G401.6 (cell line): Measurements from ENCODE around the gene NOP10.
A peak's percentile ranks its signal among the peaks of the same experiment; 100 is the strongest.
"Not testable (repeated sequence)": the region's sequence is repeated elsewhere in the genome, so short reads cannot be mapped to it uniquely, and the experiment has no call there.

Source experiments
- FAIRE-seq: peaks from 2 replicates; lab custom pipeline; 2012; peaks lifted over from hg19 to GRCh38; lab: Jason Lieb, UNC

The NOP10 gene

DNA sequence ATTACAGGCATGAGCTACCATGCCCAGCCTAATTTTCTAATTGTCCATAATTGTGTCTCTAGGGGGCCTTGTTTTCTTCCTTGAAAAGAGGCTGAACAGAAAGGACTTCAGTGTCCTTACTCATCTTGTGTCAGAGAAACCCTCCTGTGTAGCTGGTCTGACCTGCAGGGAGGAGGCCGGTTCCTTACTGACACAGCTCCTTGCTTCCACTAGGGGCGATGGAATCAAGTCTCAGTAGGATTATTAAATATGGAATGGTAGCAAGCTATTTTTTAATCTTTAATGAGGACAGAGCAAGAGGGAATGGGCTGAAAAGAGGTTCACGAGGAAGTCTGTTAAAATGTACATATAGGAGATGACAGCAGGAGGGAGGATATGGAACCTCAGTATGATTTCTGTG lies 15.4 kb upstream of the NOP10 start:
- FAIRE-seq = no peak

DNA sequence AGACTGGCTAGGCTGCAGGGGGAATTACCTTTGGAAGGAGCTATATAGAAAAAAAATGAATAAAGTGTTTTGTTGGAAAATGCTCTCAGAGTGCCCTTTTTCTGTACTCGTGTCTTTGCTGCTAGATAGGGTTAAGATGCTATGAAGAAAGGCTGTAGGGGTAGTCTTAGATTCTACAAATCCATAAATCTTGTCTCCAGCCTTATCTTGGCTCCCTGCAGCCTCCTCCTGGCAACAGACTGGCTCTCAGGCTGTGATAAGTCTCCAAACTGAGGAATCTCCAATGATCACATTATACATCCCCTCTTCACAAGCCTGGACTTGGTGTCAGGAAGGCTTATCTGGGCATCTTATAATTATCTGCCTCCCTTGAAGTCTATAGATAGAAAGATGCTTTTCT lies 14.7 kb upstream of the NOP10 start:
- no peak for FAIRE-seq

DNA sequence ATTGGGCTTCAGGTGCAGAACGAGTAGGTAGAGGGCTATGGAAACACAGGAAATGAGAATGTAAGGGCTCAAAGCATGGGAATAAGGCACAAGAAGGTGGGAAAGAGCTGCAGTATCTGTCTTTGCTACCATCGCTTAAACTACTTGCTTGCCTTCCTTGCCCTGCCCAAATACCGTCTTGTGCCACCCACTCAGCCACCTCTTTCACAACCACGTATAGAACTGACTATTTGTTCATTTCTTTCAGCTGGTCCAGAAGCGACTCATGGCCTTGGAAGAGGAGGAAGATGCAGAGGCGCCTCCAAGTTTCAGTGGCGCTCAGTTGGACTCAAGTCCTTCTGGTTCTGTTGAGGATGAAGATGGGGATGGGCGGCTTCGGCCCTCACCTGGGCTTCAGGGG lies 12.3 kb upstream of the NOP10 start:
- no peak for FAIRE-seq

DNA sequence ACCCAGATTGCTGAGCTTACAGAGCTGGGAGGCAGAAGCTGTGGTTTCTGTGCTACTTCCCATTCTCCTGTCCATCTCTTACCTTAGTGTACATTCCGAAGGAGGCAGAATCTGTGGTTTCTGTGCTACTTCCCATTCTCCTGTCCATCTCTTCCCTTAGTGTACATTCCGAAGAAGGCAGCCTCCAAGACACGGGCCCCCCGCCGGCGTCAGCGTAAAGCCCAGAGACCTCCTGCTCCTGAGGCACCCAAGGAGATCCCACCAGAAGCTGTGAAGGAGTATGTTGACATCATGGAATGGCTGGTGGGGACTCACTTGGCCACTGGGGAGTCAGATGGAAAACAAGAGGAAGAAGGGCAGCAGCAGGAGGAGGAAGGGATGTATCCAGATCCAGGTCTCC lies 11.3 kb upstream of the NOP10 start:
- FAIRE-seq = no peak

DNA sequence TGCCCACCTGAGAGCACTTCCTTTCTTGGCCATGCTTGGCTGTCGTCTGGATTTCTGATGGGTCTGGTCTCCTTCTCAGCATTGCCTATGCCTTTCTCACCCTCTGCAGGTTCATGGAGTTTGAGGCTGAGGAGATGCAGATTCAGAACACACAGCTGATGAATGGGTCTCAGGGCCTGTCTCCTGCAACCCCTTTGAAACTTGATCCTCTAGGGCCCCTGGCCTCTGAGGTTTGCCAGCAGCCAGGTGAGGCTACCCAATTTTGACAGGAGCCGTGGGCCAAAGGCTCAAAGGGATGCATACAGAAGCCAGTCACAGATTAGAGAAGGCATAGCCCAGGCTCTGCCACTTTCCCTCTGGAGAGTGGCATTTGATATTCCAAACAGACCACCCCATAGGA lies 10.7 kb upstream of the NOP10 start:
- no peak for FAIRE-seq

DNA sequence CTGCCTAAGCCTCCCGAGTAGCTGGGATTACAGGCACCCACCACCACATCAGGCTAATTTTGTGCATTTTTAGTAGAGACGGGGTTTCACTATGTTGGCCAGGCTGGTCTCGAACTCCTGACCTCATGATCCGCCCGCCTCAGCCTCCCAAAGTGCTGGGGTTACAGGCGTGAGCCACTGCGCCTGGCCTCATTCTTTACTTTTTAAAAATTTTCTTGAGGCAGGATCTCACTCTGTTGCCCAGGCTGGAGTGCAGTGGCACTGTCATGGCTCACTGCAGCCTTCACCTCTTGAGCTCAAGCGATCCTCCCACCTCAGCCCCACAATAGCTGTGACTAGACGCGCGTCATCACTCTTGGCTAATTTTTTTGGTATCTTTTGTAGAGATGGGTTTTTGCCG lies 10.1 kb upstream of the NOP10 start:
- FAIRE-seq = not testable (repeated sequence)

DNA sequence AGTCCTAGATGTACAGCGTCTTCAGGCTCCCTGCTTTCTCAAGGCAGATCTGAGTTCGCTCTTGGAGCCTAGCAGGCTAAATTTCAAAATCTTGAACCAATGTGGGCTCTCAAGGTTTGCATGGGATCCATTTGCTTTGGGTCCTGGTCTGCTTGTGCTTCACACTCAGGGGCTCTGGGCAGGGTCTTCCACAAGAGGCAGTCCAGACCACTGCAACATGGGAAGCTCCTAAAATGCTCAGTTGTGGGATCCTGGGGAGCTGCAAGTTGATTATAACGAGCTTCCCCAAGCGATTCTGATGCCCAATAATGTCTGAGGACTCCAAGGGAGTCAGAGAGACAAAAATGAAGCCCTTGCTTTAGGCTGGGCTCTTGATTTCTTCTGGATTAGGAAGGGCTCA lies 6.8 kb upstream of the NOP10 start:
- FAIRE-seq = no peak

DNA sequence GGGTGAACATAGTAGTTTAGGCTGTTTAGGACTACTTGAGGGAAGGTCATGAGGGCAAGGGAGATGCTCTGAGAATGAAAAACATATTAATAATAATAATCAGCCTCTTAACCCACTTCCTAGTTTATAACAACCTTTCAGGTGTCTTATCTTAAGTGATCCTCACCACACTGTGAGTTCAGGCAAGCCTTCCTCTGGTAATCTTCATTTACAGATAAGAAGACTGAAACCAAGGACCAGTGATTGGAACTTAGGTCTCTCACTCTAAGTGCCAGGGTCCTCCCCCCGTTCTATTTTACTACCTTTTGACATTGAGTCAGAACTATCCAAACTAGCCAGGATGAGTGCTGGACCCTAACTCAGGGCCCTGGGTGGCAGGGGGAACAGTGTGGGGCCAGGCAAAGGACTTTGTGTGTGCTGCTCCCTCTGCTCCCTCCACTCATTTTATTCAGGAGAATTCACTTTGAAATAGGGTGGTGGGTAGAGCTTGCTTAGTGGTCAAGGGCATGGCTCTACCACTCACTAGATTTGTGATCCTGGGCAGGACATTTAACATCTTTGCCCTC lies 5.9 kb upstream of the NOP10 start:
- no peak for FAIRE-seq

DNA sequence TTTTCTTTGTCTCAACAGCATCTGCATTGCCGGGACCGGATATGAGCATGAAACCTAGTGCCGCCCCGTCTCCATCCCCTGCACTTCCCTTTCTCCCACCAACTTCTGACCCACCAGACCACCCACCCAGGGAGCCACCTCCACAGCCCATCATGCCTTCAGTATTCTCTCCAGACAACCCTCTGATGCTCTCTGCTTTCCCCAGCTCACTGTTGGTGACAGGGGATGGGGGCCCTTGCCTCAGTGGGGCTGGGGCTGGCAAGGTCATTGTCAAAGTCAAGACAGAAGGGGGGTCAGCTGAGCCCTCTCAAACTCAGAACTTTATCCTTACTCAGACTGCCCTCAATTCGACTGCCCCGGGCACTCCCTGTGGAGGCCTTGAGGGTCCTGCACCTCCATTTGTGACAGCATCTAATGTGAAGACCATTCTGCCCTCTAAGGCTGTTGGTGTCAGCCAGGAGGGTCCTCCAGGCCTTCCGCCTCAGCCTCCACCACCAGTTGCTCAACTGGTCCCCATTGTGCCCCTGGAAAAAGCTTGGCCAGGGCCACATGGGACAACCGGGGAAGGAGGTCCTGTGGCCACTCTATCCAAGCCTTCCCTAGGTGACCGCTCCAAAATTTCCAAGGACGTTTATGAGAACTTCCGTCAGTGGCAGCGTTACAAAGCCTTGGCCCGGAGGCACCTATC lies 5.2 kb upstream of the NOP10 start:
- FAIRE-seq = no peak

DNA sequence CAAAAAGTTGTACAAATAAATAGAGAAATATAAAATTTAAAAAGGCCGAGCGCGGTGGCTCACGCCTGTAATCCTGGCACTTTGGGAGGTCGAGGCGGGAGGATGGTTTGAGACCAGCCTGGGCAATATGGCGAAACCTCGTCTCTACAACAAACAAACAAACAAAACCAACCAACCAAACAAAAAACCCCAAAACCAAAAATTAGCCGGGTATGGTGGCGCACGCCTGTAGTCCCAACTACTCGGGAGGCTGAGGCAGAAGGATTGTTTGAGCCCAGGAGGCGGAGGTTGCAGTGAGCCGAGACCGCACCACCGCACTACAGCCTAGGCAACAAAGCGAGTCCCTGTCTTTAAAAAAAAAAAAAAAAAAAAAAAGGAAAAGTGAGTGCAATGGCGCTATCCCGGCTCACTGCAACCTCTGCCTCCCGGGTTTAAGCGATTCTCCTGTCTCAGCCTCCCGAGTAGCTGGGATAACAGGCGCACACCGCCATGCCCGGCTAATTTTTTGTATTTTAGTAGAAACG lies 661 bp downstream of the NOP10 start:
- FAIRE-seq = not testable (repeated sequence)

DNA sequence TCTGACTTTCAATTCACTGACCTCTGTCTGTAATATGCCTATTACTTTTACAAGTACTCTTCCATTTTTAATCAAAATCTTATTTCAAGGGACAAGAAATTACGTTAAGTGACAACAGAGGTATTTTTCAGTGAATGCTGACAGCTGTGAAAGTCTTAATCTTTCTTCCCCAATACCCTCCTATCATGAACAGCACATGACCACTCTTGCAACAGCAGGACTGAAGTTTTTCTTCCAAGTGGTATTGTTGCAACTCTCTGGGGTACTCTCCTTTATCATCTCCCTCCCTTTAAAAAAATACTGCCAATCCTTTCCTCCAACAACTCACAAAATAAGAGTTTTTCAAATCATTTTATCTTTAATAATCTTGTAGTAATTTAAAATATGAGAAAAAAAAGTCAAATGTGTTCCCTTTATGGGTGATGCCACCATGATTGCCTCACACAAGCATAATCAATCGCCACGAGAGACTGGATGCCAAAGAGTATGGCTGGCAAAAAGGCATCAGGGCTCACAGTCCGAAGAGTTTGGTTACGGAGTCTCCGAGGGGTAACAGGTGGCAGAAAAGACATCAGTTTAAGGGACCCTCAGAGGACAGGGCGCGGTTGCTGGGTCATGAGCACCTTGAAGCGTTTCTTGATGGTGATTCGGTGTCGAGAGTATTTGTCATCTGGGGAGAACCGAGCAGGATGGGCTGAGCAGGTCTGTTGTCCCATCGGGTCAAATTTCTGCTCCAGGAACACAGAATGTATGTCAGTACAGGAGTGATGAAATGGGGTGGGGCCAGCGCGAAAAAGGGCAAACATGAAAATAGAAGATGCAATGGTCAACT lies 1.3 kb downstream of the NOP10 start:
- FAIRE-seq = no peak

DNA sequence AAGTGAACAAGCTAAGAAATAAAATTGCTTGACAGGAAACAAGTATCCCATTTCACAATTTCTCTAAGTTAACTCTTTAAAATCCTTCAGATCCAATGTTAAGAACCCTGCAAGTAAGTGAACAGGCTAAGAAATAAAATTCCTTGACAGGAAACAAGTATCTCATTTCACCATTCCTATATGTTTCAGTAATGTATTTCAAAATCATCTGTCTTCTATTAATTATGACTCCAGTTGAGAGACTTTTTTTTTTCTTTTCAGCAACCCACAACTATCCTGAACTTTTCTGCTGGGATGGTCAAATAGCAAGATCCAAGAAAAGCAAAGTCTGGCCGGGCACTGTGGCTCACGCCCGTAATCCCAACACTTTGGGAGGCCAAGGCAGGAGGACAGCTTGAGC lies 3.0 kb downstream of the NOP10 start:
- FAIRE-seq = no peak

DNA sequence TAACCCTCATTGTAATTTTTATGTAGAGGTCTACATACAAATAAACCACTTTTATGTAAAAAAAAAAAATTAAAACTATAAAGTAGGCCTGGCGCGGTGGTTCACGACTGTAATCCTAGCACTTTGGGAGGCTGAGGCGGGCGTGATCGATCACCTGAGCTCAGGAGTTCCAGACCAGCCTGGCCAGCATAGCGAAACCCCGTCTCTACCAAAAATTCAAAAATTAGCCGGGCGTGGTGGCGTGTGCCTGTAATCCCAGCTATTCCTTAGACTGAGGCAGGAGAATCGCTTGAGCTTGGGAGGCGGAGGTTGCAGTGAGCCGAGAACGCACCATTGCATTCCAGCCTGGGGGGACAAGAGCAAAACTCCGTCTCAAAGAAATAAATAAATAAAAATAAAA lies 4.6 kb downstream of the NOP10 start:
- FAIRE-seq = no peak

DNA sequence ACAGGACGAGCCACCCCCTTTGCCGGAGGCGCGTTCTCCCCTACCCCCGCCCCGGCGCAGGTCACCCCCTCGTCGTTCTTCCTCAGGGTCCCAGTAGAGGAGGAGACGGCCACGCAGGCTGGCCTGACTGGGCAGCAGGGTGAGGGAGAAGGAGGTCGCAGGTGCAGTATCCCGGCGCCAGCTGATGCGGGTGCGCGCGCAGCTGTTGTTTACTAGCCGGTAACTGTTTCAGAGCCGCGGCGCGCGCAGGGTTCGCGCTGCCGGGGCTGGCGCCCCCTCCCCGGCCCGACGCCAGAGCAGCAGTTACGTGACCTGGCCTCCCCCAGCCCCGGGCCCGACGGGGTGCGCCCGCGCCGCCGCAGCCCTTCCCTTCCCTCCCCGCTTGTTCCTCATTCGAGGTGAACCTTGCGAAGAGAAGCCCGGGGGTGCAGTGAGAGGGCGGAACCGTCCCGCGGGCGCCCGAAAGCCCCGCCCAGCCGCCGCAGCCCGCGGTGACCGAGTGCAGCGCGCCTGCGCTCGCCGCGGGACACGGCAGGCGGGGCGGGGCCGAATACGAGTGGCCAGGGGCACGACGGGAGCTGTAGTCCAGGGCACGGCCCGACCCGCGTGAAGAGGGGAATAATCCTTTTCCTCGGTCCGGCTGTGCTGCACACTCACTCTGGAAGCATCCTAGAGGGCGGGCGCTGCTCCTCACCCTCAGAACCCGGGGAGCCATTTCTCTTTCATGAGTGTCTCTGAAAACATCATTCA lies 5.2 kb downstream of the NOP10 start, which contains the start of gene SLC12A6:
Gene SLC12A6 (minus strand): TSS at position 225 of the 750 bp plus-strand sequence. CDS start 1,101 bp downstream, outside the sequence.
- peak; percentile 78 for FAIRE-seq

DNA sequence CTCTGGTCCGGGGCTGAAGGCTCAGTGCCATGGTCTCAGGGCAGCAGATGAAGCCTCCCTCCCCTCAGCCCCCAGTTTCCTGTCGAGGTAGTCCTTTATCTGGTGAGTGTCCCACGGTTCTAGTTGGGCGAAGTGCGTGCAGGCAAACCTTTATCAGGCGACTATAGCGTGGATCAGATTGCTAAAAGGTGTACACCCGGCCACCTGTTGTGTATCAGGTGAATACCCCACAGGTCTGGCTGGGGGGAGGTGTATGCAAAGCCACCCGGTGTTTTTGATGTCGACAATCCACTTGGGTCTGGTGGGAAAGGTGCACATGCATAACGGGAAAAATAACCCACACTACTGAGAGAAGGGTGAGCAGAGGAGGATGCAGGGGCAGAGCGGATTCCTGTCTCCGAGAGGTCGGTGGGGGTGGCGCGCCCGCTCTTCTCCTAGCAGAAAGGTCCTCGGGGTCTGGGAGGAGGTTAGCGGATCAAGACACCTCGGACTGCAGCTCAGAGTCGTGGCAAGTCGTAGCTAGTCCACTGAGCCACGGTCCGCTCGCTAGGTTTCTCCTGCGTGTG lies 5.9 kb downstream of the NOP10 start:
- no peak for FAIRE-seq

DNA sequence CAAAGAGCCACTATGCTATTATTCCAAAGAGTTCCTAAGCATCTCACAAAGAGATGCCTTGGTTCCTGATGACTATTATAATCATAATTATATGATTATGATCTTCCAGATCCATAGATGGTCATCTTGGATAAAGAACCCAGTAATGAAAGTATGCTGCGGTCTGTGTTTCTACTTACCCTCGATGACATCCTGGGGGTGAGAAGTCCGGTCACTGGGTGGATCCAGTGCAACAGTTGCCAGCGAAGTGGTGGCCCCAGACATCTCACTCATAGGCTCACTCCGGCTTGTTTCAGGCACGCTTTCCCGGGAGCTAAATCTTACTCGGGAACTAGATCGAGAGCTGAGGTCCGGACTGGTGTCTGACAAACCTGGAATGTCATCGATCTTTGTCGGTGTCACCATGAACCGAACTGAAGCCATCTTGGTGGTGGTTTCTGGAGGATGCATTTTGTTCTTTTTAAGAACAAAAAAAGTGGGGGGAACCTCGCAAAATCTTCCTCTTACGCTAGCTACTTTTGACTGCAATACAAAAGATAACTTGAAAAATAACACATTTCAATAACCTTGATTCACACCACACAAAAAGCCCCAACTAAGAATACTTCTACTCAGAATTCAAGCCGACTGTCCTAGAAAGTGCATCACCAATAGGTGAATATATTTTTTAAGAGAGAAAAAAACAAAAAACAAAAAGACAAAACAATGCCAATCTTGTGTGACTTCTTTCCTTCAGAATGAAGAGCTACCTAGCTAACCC lies 6.5 kb downstream of the NOP10 start:
- FAIRE-seq = no peak

DNA sequence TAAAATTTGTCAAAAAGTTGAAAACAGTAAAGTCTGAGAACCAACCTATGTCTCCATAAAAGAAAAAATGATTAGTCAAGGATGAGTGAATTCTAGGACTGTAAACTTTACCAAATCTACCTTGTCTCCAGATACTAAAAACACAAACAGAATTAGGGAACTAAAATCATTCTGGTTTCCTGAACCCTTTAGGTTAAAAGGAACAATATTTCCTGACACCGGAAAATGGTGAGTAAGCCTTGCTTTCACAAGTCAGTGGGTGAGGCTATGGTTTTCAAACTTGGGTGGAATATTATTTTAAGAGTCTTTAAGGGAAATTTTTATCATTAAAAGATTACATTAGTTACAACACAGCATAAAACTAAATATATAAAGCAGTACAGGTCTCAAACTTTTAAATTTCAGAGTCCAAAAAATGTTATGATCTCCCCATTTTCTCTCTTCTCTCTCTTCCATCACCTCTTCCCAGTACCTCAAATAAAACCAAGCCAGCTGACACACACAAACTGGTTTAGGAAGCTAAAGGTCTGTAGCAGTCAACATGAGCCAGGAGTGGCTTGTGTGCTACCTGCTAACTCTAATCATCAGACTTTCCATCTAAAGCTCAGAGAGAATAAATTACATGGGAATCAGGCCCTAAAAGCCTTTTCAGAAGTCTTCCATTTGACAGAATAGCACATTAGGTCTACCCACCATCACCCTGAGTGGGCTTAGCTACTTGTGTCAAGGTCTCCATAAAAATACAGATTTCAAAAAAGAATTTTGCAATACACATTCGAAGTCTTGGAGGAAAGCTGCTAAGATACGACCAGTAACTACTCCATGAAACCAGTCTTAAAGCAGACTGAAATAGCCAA lies 7.5 kb downstream of the NOP10 start:
- FAIRE-seq = no peak

DNA sequence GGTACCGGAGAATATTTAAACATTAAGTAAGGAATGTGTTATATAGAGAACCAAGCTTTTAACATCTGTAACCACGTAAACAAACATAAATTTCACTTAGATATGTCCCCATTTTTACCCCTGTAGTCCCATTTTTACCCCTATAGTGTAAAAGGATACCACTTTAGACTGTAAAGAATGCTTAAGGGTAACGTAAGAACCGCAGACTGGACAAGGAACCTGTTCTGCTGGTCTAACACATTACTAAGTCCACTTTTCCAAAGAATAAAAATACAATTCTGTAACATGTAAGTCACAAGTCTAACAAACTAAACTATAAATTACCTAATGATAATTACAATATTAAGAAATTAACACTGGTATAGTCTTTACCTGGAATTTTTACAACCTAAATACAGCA lies 8.3 kb downstream of the NOP10 start:
- FAIRE-seq = no peak

DNA sequence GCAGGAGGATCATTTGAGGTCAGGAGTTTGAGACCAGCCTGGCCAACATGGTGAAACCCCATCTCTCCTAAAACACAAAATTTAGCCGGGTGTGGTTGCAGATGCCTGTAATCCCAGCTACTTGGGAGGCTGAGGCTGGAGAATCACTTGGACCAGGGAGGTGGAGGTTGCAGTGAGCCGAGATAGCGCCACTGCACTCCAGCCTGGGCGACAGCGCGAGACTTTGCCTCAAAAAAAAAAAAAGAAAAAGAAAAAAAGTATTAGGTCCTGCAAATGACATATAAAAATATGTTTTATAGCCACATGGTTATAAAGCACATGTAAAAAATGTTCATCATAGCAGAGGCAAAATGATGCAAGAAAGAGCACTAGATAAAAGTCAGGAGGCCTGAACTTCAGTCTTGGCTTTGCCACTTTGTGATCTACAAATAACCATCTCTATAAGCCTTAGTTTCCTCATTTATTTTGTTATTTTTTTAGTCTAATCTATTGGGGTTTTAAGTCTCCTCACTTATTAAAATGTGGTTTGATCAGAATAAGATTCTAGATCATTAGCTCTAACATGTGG lies 10.3 kb downstream of the NOP10 start:
- FAIRE-seq = no peak

DNA sequence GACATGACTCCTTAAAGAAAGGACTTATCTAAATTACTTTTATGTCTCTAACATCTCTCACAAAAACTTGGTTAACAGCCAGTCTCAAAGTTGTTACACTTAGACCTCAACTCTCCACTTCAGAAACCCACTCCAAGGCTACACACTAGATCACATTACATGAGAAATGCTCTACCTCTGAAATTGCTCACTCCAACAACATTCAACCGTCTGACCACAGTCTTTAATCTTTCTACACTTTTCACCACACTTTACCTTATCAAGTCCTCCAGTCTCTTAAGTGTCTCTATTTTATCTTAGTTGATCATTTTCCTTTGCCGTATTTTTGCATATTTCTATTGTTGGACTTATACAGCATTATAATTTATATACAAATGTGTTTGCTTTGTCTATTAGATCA lies 11.1 kb downstream of the NOP10 start:
- no peak for FAIRE-seq
